ENCODE results near the gene MYO3B. TPM values are rescaled to one million over a fixed set of nuclear protein-coding genes. Genes with fewer than 3 reads are reported as not detected.
"Not testable (repeated sequence)": the region's sequence is repeated elsewhere in the genome, so short reads cannot be mapped to it uniquely, and the experiment has no call there.

MYO3B gene
- total RNA-seq, 1 donor from 2014 or later: not detected

DNA sequence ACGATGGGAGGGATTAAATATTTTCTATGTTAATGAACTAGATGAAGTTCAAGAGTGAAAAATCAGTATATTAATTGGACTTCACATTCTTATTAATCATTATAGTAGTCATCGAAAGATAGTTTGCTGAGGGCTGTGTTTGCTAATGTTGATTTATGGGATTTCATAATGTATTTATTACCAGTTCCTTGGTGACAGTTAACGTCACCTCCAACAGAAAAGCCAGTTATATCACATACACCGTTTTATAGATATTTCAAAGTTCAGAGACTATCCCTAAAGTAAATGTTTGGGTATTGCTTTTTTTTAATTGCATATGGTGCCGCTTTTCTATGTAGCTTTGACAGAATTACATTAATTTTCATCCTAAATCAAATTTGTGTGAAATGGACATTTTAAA is 487.8 kb downstream of the MYO3B start:
- Mint-ChIP-seq H3K4me1 (no peaks in the 10 kb centered on the region), H3K9me3 (no peaks in the 10 kb centered on the region), H3K27me3 (ENCODE audit: low read depth) (no peaks in the 10 kb centered on the region), H3K4me3 (no peak overlapping the region), H3K27ac (ENCODE audit: unreplicated experiment) (no peak overlapping the region), H3K36me3 (ENCODE audit: low read depth) (no peaks in the 10 kb centered on the region)
- no peak for DNase-seq (ENCODE audit: low read depth, low spot score)
- TF ChIP-seq, protein P1, sequence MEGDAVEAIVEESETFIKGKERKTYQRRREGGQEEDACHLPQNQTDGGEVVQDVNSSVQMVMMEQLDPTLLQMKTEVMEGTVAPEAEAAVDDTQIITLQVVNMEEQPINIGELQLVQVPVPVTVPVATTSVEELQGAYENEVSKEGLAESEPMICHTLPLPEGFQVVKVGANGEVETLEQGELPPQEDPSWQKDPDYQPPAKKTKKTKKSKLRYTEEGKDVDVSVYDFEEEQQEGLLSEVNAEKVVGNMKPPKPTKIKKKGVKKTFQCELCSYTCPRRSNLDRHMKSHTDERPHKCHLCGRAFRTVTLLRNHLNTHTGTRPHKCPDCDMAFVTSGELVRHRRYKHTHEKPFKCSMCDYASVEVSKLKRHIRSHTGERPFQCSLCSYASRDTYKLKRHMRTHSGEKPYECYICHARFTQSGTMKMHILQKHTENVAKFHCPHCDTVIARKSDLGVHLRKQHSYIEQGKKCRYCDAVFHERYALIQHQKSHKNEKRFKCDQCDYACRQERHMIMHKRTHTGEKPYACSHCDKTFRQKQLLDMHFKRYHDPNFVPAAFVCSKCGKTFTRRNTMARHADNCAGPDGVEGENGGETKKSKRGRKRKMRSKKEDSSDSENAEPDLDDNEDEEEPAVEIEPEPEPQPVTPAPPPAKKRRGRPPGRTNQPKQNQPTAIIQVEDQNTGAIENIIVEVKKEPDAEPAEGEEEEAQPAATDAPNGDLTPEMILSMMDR (conservative IDR thresholded peaks at IDR 0.05): no peak

GRCh38 chr2:170669909-170670308 is 492.0 kb downstream of the MYO3B start:
- Mint-ChIP-seq H3K9me3 (no peaks in the 10 kb centered on the region), H3K27ac (ENCODE audit: unreplicated experiment) (no peak overlapping the region), H3K36me3 (ENCODE audit: low read depth) (no peaks in the 10 kb centered on the region), H3K4me1 (peaks cover 8% of the 10 kb centered on the region), H3K27me3 (ENCODE audit: low read depth) (no peaks in the 10 kb centered on the region), H3K4me3 (no peak overlapping the region)
- no peak for DNase-seq (ENCODE audit: low read depth, low spot score)
- TF ChIP-seq, protein P1 (conservative IDR thresholded peaks at IDR 0.05): no peak

DNA sequence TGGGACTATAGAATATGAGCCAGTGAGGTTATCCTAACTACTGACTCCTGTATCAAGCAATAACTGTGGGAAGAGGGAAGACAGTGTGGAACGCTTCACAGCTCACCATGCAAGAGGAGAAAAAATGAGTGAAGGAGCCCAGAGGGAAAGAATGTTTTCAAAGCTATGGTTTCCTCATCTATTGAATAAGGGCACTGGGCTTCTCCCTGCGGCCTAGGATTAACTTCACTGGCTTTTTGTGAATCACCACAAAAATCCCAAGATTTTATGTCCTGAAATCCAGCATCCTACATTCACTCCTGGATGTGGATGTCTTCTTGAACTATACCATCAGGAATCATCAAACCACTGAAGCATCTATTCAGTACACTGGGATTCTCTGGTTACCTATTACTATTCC is 492.7 kb downstream of the MYO3B start:
- no peak for DNase-seq (ENCODE audit: low read depth, low spot score)
- no peaks in the 10 kb centered on the region for H3K9me3 Mint-ChIP-seq
- TF ChIP-seq, protein P1 (conservative IDR thresholded peaks at IDR 0.05): no peak
- no peaks in the 10 kb centered on the region for H3K36me3 Mint-ChIP-seq (ENCODE audit: low read depth)
- no peak overlapping the region for H3K27ac Mint-ChIP-seq (ENCODE audit: unreplicated experiment)
- H3K4me3 Mint-ChIP-seq: no peak overlapping the region
- H3K27me3 Mint-ChIP-seq (ENCODE audit: low read depth): no peaks in the 10 kb centered on the region
- peaks cover 8% of the 10 kb centered on the region for H3K4me1 Mint-ChIP-seq

- no peak overlapping the region for H3K4me3 Mint-ChIP-seq
- TF ChIP-seq, protein P1 (conservative IDR thresholded peaks at IDR 0.05): no peak
- no peak overlapping the region for H3K27ac Mint-ChIP-seq (ENCODE audit: unreplicated experiment)
- H3K36me3 Mint-ChIP-seq (ENCODE audit: low read depth): no peaks in the 10 kb centered on the region
- H3K27me3 Mint-ChIP-seq (ENCODE audit: low read depth): no peaks in the 10 kb centered on the region
- DNase-seq (ENCODE audit: low read depth, low spot score): no peak
- H3K4me1 Mint-ChIP-seq: peaks cover 8% of the 10 kb centered on the region
- H3K9me3 Mint-ChIP-seq: no peaks in the 10 kb centered on the region
Measured at GRCh38 chr2:170671079-170671478, 493.1 kb downstream of the MYO3B start.

DNA sequence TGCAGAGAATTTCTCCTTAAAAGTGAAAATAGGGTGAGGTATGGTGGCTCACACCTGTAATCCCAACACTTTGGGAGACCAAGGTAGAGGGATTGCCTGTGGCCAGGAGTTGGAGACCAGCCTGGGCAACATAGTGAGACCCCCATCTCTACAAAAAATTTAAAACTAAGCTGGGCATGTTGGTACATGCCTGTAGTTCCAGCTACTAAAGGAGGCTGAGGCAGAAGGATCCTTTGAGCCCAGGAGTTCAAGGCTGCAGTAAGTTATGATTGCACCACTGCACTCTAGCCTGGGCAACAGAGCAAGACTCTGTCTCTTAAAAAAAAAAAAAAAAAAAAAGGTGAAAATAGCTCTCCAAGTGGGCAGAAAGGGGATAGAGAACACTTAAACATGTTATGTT is 496.3 kb downstream of the MYO3B start:
- not testable (repeated sequence) for H3K4me3 Mint-ChIP-seq

DNA sequence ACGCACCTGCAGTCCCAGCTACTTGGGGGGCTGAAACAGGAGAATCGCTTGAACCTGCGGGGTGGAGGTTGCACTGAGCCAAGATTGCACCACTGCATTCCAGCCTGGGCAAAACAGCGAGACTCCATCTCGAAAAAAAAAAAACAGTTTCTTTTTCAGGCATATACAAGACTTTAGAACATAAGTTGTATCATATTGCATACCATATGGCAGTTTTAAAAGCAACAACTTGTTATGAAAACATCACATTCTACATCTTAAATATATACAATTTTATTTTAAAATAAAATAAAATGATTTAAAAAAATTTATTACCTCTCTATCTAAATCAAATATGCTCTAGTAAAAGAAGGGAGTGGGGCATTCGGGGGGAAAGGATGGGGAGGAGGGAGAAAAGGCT is 497.8 kb downstream of the MYO3B start:
- no peaks in the 10 kb centered on the region for H3K27me3 Mint-ChIP-seq (ENCODE audit: low read depth)

More for the DNA sequence above, 496.3 kb downstream of the MYO3B start:
- not testable (repeated sequence) for H3K27me3 Mint-ChIP-seq (ENCODE audit: low read depth); DNase-seq (ENCODE audit: low read depth, low spot score); H3K27ac Mint-ChIP-seq (ENCODE audit: unreplicated experiment); H3K36me3 Mint-ChIP-seq (ENCODE audit: low read depth); H3K9me3 Mint-ChIP-seq
- peaks cover 16% of the 10 kb centered on the region for H3K4me1 Mint-ChIP-seq

More for the DNA sequence above, 497.8 kb downstream of the MYO3B start:
- Mint-ChIP-seq H3K27ac (ENCODE audit: unreplicated experiment) (no peak overlapping the region), H3K4me1 (peaks cover 30% of the 10 kb centered on the region), H3K9me3 (no peaks in the 10 kb centered on the region), H3K36me3 (ENCODE audit: low read depth) (no peaks in the 10 kb centered on the region), H3K4me3 (no peak overlapping the region)
- TF ChIP-seq, protein P1 (conservative IDR thresholded peaks at IDR 0.05): no peak
- no peak for DNase-seq (ENCODE audit: low read depth, low spot score)

Data from neural crest cell (in vitro differentiated cells).